Measurements from ENCODE around the gene OSGEP.

Gene OSGEP

DNA sequence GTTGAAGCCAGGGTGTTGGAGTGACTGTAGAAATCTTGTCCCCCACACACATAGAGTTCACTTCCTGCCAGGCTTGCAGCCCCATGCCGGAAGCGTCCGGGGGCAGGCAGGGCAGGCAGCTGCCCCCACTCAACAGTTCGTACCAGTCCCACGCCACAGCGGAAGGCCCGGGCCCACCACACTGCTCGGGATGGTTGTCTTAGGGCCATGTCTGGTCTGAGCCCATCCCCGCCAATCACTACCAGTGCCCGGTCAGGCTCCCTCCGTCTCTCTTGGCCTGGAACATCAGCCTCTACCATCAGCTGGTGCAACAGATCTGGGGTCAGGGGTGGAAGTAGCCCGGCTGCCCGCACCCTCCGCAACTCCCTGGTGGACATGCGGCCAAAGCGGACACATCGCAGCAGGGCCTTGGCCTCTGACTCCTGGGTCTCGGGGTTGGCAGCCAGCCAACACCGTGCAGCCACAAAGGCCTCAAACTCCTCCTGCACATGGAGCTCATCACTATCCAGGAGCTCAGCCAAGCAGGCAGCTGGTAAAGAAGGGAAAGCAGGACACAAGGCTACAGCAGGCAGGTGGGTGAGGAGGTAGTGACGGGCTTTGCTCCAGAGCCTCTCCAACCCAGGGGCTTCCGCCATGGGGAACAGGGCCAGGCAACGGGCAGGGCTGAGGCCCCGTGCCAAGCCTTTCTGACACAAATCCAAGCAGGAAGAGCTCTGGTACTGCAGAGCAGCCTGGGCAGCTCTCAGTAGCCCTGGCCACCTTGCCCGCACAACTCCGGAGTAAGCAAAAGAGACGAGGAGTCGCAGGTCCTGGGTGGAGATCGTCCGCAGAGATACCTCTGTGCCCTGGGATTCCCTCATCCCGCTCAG is 24.6 kb downstream of the OSGEP start:
- no peak for DNase-seq

DNA sequence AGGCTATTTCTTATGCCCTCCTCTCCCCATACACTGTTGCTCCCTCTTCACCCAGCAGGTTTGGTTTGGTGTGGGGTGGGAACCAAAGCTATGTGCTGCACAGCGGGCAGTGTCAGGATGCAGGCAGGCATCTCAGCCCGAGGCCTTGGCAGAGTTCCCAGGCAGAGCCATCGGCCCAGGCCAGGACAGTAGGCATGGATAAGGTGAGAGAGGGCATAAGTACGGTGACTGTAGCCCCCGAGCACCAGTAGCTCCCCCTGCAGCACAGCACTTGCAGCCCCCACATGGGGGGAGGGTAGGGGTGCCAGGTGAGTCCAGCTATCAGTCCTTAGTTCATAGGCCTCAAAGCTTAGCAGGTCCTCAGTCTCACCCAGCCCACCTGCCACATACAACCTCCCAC is 25.8 kb downstream of the OSGEP start:
- DNase-seq: no peak

DNA sequence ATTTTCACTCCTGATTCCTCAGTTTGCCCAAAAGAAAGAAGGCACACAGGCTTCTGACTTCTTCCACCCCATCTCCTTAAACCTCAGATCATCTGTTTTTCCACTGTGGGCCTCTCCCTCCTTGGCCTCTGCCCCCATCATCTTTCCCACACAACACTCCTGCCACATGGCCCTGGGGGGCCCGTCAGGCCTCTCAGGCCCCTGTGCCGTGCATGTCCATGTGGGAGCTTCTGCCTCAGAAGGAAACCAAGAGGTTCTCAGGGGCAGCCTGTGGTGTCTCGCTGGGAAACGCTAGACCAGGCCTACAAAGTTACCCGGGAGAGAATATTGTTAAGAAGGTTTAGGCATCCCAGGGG is 26.6 kb downstream of the OSGEP start:
- DNase-seq: no peak

DNA sequence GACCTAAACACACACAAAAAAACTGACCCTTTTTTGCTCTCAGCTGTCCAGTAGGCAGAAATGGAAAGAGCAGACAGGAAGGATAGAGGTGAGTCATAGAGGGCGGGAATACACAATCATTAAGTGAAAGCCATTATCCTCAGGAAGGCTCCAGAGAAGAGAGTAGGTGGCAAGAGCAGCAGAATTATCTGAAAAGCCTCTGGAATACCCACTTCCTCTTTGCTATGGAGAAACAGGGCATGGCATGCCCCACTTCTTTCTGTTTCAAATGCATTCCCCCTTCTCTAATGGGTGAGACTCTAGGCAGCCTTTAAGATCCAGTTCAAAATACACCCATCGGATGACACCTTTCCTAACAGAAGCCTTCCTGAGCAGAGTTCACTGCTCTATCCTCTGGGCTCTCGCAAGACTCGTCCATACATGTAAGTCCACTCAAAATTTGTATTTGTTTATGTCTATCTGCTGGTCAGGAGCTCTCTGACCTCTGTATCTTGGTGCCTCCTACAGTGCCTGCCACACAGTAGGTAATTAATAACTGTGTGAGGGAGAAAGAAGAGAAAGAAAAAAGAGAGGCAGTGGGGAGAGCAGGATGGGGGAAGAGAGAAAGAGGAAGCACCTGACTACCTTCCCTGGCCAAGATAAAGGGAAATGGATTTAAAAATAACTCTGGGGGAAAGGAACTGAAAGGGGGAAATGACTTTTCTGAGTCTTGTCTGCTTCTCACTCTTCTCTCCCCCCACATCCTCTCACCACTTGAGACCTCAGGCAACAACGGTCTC is 27.2 kb downstream of the OSGEP start:
- no peak for DNase-seq

DNA sequence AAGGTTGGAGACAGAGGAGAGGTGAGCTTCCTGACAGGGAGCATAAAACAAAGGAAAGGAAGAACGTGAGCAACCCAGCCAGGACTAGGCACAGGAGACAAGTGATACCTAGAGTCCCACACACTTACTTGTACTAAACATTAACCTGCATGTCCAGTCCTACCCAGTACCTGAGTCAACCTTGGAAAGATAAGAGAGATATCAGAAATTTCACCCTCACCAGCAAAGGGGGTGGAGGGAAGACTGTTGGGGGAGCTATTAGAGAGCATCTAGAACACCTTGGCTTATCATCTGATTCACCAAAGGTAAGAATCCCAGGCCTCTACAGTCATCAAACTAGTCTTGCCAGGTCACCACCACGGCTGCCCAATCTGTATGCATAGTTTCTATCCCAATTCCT is 29.8 kb downstream of the OSGEP start:
- DNase-seq: no peak

DNA sequence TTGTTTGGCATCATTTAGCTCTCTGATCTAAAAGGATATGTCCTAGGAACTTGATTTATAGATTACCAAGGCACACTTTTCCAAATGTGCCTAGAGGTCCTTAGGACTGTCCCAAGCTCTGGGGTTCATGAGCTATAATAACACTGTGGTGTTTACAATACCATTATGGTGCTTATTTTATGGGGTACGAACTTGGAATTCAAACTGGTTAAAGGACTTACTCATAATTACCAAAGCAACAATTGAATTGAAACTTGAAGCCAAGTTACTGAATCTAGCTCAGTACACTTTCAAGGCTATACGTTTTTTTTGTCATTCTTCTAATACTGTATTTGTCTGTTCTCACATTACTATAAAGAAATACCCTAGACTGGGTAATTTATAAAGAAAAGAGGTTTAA is 31.7 kb downstream of the OSGEP start:
- no peak for DNase-seq

DNA sequence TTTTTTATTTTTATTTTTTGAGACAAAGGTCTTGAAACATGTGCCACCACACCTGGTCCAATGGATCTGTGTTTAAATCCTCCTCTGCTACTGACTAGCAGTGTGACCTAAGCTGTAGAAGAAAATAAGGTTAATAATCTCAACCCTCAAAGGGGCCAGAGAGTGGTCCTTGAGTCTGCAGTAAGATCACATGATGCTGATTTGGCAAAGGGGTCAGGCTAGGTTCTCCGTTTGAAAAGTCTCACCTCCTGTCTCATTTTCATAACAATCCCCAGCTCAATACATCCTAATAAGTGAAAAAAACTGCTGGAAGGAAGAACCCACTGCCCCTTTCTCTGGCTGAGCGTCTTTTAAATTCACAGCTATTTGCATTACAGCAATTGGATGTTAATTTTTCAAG is 33.3 kb downstream of the OSGEP start:
- no peak for DNase-seq

DNA sequence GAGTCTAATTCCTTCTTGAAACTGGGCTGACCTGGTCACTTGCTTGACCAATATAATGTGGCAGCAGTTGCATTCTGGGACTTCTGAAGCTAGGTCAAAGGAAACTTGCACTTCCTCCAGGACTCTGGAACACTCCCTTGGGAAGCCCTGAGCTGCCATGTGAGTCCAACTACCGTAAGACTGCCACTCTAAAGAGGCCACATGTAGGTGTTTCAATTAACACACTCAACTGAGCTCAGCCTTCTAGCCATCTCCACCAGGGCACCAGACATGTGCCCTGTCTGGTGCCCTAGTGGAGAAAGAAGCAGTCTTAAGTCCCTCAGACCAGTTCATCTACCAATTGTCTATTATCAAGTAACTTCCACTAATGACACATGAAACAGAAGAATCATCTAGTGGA is 35.2 kb downstream of the OSGEP start:
- no peak for DNase-seq

DNA sequence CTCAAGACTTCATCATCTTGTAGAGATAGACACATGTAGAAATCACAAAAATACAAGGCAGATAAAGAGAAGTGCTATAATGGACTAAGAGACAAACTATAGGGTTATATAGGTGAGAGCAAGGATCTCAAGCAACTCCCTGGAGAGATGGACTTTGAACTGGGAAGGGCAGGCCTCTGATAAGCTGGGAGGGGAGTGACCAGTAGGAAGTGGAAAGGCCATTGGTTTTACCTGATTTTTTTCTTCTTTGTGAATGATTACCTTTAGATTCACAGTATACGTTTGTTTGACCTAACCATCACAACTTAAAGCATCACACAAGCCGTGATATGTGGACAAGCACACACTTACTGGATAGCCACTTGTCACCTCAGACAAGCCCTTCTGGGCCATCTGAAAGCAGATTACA is 36.1 kb downstream of the OSGEP start:
- DNase-seq: no peak

DNA sequence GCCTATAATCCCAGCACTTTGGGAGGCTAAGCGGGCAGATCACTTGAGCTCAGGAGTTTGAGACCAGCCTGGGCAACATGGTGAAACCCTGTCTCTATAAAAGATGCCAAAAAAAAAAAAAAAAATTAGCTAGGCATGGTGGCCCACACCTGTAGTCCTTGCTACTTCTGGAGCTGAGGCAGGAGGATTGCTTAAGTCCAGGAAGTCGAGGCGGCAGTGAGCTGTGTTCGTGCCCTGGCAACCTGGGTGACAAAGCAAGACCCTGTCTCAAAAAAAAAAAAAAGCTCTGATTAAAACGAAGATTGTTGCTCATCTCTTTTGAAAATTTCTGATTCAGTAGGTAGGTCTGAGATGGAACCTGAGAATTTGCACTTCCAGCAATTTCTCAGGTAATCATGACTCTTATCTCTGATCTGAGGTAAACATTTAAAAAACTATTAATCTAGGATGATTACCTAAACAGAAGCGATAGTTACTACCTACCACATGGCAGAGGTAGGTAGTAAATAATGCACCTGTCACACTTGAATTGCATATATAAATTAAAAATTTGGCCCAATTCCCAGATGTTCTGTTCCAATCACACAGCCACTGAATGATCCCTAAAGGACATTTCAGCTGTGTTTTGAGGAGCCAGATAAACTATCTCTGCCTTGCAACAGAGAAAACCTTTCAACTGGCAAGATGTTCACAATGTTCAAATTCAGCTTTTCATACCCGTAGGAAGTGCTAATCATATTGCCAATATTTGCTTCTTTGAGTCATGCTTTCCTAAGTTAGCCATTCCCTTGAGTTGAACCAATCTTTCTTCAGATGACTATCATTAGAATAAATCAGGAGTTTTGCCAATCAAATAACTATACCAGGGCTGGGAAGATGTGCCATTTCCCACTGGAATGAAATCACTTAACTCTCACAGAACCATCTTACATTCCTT is 37.1 kb downstream of the OSGEP start:
- DNase-seq: no peak

DNA sequence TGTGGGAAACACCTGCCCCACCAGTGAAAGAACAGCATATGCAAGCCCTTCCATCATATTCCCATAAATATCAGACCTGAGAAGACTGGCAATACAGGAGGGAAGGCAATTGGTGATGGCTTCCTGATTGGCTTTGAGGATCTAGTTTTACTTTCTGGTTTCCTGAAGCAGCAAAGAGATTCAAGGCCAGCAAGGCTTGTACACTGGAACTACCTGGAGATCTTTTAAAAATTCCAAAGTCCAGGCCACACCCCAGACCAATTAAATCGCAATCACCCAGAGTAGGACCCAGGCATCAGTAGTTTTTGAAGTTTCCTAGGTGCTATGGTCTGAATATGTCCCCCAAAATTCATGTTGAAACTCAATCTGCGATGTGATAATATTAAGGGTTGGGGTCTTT is 38.4 kb downstream of the OSGEP start:
- DNase-seq: no peak

DNA sequence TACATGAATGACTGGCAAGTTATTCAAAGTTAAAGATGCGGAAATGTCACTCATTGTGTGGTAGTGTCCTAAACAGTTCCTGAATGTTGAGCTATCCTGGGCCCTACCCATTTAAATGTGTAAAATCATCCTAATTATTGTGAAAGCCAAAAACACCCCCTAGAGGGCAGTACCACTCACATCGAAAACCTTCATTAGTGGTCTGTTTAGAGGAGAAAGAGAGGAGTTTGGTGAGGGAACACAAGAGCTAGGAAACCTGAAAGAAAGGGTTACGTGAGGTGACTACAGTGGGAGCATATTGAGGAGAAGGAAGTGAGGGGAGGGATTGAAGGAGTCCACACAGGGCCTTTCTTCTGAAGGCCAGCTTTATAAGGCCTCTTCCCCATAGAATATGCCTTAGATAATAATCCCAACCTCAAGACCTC is 38.8 kb downstream of the OSGEP start:
- DNase-seq: peak; percentile 15

DNA sequence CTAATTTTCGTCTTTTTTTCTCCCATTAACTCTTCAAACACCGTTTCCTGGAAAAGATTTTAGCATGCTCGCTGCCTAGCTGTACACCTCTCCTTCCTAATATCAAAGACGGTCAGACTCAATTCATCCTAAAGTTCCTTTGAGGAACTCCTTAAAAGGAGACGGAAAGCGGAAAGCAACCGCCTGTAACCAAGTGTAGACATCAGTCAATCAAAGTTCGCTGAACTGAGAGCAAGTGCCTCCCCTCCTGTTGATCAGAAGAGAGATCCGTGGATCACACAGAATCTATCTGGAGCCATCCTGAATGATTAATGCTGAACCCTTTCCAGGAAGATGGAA is 40.9 kb downstream of the OSGEP start:
- peak; percentile 9 for DNase-seq

DNA sequence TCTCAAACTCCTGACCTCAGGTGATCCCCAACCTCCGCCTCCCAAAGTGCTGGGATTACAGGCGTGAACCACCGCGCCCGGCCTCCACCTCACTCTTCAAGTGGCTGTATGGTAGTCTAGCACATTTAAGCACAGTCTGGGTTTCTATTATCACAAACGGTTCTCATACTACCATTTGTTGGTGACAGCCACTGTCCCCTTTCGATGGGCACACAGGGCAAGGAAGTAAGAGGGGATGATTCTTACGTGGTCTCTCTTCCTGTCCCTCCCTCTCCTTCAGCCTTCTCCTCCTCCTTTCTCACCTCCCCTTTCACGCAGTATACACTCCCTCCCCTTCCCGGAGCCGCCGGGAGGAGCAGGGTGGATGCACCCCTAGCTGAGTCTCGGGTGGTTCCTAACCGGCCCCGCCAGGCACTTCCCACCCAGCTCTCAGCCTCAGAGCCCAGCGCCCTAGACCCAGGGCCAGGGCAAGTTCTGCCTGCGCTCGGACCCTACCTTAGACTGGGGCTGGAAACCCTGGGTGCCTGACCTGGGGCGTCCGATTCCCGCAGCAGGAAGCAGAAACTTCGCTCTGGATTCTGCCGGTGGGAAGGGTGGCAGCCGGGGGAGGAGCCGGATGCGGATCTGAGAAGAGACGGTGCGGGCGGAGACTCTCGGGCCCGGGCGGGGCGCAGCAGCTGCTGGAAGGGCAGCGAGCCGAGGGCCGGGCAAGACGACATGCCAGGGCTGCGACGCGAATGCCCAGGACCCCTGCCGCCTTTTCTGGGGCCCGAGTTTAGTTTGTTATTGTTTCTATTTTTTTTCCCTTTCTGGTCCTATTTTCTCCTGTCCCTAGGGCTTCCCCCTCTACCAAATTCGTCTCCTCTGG is 41.5 kb downstream of the OSGEP start, which contains the start of gene TEP1:
Gene TEP1 (minus strand): TSS at position 626 of the 868 bp plus-strand sequence. CDS start 5,062 bp downstream, outside the sequence.
- DNase-seq: peak; percentile 60

DNA sequence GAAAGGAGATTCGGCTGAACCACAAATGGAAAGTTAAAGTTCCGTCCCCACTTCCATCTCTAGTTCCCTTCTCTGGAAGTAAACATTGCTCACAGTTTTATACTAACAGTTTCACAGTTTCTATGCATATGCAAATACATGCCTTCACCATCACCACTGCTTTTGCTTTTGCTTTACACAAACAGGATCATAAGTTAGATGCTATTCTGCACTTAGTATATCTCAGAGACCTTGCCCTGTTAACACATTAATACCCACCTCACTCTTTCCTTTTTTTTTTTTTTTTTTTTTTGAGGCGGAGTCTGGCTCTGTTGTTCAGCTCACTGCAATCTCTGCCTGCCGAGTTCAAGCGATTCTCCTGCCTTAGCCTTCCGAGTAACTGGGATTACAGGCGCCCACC is 42.2 kb downstream of the OSGEP start:
- DNase-seq: no peak

DNA sequence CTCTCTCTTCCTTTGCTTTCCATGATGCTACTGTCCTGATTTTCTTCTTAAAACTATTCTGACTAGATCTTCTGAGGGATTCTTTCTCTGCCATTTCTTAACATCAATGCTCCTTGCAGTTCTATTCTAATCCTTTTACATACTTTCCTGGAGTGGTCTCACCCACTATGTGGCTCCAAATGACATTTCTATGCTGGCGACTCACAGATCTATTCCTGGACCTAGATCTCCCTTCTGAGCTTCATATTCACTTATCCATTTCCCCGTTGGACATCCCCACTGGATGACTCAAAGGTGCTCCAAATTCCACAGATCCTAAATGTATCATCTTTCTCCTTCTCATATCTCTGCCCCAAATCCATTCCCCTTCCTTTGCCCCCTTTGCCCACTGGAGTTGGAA is 45.4 kb downstream of the OSGEP start:
- DNase-seq: no peak

DNA sequence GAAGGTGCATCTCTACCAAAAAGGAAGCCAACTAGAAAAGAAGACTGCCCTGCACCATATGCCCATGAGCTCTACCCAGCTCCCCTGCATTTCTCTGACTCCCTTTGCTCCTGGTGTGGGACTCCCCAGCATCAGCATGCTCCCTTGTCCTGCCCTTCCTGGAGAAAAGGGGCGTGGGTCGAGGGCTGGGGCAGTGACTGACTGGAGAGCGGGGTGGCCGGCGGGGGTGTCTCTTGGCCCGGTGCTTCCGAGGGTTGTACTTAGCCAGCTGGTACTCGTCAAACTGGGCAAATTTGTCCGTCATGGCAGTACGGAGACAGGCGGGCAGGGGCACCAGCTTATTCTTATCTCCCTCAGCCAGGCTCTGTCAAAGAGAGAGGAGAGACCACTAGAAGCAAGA is 51.1 kb downstream of the OSGEP start:
- no peak for DNase-seq

DNA sequence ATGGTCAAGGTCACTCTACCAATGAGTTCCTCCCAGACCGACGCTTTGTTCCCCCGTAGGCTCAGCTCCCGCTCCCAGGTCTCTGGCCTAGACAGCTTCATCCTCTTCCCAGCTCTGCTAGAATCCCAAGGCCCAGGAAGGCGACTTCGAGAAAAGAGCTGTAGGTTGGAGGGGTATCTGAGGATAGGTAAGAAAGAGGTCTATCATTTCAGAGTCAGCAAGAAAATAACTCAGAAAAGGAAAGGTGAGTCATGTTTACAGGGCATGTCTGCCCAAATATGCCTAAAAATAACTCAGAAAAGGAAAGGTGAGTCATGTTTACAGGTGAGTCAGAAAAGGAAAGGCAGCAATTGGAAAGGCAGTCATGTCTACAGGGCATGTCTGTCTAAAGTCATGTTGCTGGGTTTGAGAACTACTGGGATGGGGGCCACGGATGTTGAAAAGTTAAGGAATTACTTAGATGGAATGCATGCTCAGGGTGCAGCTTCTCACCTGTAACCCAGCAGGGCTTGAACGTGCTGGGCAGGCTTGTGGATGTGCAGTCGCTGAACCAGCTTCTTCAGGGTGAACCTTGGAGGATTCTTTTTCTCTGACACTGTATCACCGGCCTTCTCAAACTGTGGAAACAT is 53.5 kb downstream of the OSGEP start:
- no peak for DNase-seq

DNA sequence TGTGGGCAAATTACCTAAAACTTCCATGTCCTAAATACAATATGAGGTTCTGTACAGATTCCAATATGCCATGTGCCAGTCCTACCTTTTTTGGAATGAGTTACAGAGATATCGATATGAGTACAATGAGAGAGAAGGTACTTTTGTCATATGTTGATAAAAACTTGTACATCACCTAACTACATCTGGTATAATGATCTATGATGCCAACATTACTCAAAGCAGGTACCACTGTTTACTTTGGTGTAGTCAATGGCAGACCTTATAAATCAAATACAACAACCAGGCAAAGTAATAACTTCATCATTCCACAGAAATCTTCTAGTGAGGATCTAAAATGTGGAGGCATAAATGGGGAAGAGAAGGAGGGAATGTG is 54.0 kb downstream of the OSGEP start:
- DNase-seq: no peak

DNA sequence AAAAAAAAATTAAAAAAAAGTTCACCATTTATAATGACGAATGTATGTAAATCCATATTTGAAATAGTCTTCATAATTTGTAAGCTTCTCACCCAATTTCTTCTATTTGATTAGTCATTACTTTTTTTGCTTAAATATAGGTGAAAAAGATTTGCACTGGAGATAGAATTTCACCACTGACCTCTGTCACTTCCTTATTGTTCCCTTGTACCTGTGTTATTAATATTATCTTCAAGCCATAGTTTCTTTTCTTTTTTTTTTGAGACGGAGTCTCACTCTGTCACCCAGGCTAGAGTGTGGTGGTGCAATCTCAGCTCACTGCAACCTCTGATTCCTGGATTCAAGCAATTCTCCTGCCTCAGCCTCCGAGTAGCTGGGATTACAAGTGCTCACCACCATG is 57.1 kb downstream of the OSGEP start:
- DNase-seq: no peak
